Natural killer cell (primary cell): Measurements from ENCODE around the gene SPRYD3. TPM values are rescaled to one million over a fixed set of nuclear protein-coding genes. Genes with fewer than 3 reads are reported as not detected.
A peak's percentile ranks its signal among the peaks of the same experiment; 100 is the strongest.

Experiments used
- ATAC-seq, 3 donors: fragments of 150-1000 bp in 2 of 3; fragments of 200-7000 bp in 1 of 3; cut with Tn5 transposase; 1 replicate in 1 of 3; 2 replicates in 2 of 3; pipeline ENCODE4 v1.10.0; 2021; ENCODE audit warnings: mild to moderate bottlenecking in 2 of 3, moderate library complexity in 2 of 3
- DNase-seq, 2 donors: peaks; one replicate each; pipeline versions ENCODE4 v3.0.0 to v3.0.0-alpha.2; 2013 to 2021; ENCODE audit warnings: mixed read lengths in 1 of 2
- H3K27ac ChIP-seq: one replicate; pipeline ENCODE4 v1.5.1; 2013; ENCODE audit warnings: mild to moderate bottlenecking, low read length
- H3K27me3 ChIP-seq: one replicate; pipeline ENCODE4 v1.6.1; 2013; ENCODE audit warnings: low read length; ENCODE audit not compliant: control insufficient read depth, insufficient read depth
- H3K36me3 ChIP-seq: one replicate; pipeline ENCODE4 v1.6.1; 2013; ENCODE audit warnings: low read length; ENCODE audit not compliant: control insufficient read depth, insufficient read depth
- H3K4me1 ChIP-seq: one replicate; pipeline ENCODE4 v1.6.1; 2013; ENCODE audit warnings: low read length; ENCODE audit not compliant: control insufficient read depth, insufficient read depth
- H3K4me3 ChIP-seq: one replicate; pipeline ENCODE4 v1.5.1; 2013; ENCODE audit warnings: low read length
- H3K9me3 ChIP-seq: one replicate; pipeline ENCODE4 v1.6.1; 2013; ENCODE audit warnings: low read length; ENCODE audit not compliant: control insufficient read depth, insufficient read depth
- H3K27ac Mint-ChIP-seq, 2 donors: one replicate each; pipeline ENCODE4 v1.8.0; 2022; ENCODE audit warnings: mild to moderate bottlenecking in 2 of 2, mixed read lengths in 2 of 2, moderate library complexity in 1 of 2
- H3K27me3 Mint-ChIP-seq, 2 donors: one replicate each; pipeline ENCODE4 v1.8.0; 2022; ENCODE audit warnings: low read depth in 2 of 2, mixed read lengths in 2 of 2
- H3K36me3 Mint-ChIP-seq: one replicate; pipeline ENCODE4 v1.8.0; 2022; ENCODE audit warnings: mixed read lengths
- H3K4me1 Mint-ChIP-seq, 2 donors: one replicate each; pipeline ENCODE4 v1.8.0; 2022; ENCODE audit warnings: mixed read lengths in 2 of 2
- H3K4me3 Mint-ChIP-seq: one replicate; pipeline ENCODE4 v1.8.0; 2022; ENCODE audit warnings: mild to moderate bottlenecking, moderate library complexity, mixed read lengths
- H3K9me3 Mint-ChIP-seq, 2 donors: one replicate each; pipeline ENCODE4 v1.8.0; 2022; ENCODE audit warnings: mixed read lengths in 2 of 2
- WGBS: methylation state at CpG from one replicate; pipeline ENCODE4 v1.1.7; 2013; ENCODE audit warnings: missing lambda C conversion rate; ENCODE audit not compliant: insufficient coverage; 5-methylcytosine and 5-hydroxymethylcytosine counted together
- intact Hi-C: fragments of 100-400 bp; cut with micrococcal nuclease; formaldehyde crosslinking; loops from one replicate; pipeline ENCODE4 v1.14.2; 2022
- total RNA-seq, 4 donors: library from RNA; stranded (reverse); fragments of 120-200 nt in 1 of 4; gene quantifications; one replicate each; pipeline versions ENCODE4 v1.2.3 to v1.2.4, GENCODE V29; 2013 to 2022
- TF ChIP-seq, protein P1 (sequence below): fragments of 200-600 bp; IDR thresholded peaks from one replicate; pipeline ENCODE4 v1.8.0; 2022; ENCODE audit warnings: antibody characterized with exemption

The SPRYD3 gene
- total RNA-seq, 3 donors from 2014 or later (not counting 1 experiment from before 2014, with no cell fraction given), result 32.6 to 48.0 (median 42.6) TPM

DNA sequence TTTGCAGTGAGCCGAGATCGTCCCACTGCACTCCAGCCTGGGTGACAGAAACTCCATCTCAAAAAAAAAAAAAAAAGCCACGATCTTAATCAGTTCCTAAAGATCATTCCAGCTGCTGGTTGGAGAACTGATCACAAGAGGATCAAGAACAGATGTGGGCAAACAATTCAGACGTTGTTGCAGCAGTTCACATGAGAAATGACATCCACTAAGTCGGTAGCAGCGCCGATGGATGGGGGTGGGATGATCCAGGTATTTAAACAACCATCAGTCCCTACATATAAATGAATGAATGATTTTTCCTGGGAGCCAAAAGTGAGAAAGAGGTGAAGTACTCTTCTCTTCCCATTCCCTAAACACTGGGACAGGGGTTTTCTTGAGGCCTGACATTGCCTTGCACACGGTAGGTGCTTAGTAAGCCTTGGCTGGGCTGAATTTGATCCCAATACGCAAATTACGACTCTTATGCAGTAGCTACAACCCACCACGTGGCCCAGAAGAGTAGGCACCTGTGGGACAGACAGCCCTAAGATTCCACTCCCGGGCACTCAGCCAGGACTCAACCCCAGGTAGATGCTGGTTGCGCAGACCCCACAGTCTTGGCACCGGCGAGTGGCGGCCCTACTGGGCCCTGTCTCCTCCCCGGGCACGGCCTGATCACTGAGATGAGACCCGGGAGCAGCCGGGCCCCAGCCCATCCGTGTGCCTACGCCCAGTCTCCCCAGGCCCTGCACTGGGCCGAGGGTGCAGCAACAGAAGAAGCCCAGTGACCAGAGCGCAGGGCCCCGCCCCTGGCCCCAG, 565 bp downstream of the SPRYD3 start:
- intact Hi-C loops, result no loop called here
- ATAC-seq, result peak in 2 of 3 donors; percentile 3 to 6
- peaks cover 7% of the 10 kb centered on the region for H3K36me3 Mint-ChIP-seq

DNA sequence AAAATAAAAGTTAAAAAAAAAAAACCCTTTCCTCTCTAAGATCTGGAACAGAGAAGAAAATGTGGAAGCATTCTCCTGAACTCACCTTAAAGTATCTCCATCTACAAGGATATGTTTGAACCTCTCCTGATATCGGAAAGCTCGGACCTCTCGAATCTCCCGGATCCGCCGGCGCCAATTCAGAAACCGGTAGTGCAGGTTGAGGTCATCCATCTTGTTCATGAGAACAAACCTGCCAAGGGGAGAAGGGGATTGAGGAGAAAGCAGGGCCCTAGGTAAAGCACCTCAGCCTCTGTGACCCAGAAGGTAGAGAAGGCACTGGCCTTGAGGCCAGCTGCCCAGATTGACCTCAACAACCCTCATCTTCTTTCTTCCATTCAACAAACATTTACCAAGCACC, 2.2 kb downstream of the SPRYD3 start:
- H3K9me3 Mint-ChIP-seq, result no peaks in the 10 kb centered on the region
- peaks cover 7% of the 10 kb centered on the region for H3K36me3 Mint-ChIP-seq
- Histone ChIP-seq H3K27ac (no peak overlapping the region), H3K9me3 (no peaks in the 10 kb centered on the region), H3K36me3 (peaks cover 40% of the 10 kb centered on the region), H3K27me3 (no peaks in the 10 kb centered on the region), H3K4me1 (peaks cover 31% of the 10 kb centered on the region), H3K4me3 (no peak overlapping the region)
- TF ChIP-seq, protein P1, sequence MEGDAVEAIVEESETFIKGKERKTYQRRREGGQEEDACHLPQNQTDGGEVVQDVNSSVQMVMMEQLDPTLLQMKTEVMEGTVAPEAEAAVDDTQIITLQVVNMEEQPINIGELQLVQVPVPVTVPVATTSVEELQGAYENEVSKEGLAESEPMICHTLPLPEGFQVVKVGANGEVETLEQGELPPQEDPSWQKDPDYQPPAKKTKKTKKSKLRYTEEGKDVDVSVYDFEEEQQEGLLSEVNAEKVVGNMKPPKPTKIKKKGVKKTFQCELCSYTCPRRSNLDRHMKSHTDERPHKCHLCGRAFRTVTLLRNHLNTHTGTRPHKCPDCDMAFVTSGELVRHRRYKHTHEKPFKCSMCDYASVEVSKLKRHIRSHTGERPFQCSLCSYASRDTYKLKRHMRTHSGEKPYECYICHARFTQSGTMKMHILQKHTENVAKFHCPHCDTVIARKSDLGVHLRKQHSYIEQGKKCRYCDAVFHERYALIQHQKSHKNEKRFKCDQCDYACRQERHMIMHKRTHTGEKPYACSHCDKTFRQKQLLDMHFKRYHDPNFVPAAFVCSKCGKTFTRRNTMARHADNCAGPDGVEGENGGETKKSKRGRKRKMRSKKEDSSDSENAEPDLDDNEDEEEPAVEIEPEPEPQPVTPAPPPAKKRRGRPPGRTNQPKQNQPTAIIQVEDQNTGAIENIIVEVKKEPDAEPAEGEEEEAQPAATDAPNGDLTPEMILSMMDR, result no peak
- peaks cover 54 to 56% of the 10 kb centered on the region in 2 donors for H3K4me1 Mint-ChIP-seq
- peak overlapping the region in 1 of 2 donors; percentile 43 for H3K27ac Mint-ChIP-seq
- WGBS, result 98% methylated on average over 8 of the region's 8 CpGs
- peak overlapping the region; percentile 51 for H3K4me3 Mint-ChIP-seq
- no peaks in the 10 kb centered on the region for H3K27me3 Mint-ChIP-seq
- ATAC-seq (no peak), DNase-seq (no peak)
- intact Hi-C loops, result no loop called here

More for the DNA sequence above, 565 bp downstream of the SPRYD3 start:
- WGBS, result 16% methylated on average over 22 of the region's 25 CpGs
- H3K4me3 ChIP-seq, result peak overlapping the region; percentile 70
- peaks cover 52 to 56% of the 10 kb centered on the region in 2 donors for H3K4me1 Mint-ChIP-seq
- H3K27ac ChIP-seq, result peak overlapping the region; percentile 56
- DNase-seq, result peak in 1 of 2 donors; percentile 75
- H3K36me3 ChIP-seq, result peaks cover 30% of the 10 kb centered on the region
- H3K27me3 Mint-ChIP-seq, result no peaks in the 10 kb centered on the region
- H3K4me1 ChIP-seq, result peaks cover 20% of the 10 kb centered on the region
- H3K27me3 ChIP-seq, result no peaks in the 10 kb centered on the region
- TF ChIP-seq, protein P1, result no peak
- peak overlapping the region; percentile 97 for H3K4me3 Mint-ChIP-seq
- no peaks in the 10 kb centered on the region for H3K9me3 ChIP-seq
- no peaks in the 10 kb centered on the region for H3K9me3 Mint-ChIP-seq
- peak overlapping the region; percentile 91 to 95 for H3K27ac Mint-ChIP-seq

DNA sequence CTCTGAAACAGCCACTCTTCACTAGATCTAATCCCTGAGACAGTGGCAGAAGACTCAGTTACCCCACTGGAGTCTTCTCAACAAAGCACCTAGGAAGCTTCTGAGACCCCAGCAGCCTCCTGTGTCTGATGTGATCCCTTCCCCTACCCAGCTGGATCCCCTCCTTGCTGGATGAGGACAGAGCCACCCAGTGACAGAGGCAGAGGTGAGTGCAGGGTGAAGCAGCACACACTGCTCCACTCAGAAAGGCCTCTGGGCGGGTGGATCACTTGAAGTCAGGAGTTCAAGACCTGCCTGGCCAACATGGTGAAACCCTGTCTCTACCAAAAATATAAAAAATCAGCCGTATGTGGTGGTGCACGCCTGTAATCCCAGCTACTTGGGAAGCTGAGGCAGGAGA, 2.7 kb downstream of the SPRYD3 start:
- Mint-ChIP-seq H3K36me3 (peaks cover 7% of the 10 kb centered on the region), H3K4me1 (peaks cover 56 to 58% of the 10 kb centered on the region in 2 donors), H3K27ac (no peak overlapping the region), H3K27me3 (no peaks in the 10 kb centered on the region), H3K4me3 (peak overlapping the region; percentile 6), H3K9me3 (no peaks in the 10 kb centered on the region)
- Histone ChIP-seq H3K27me3 (no peaks in the 10 kb centered on the region), H3K4me1 (peaks cover 32% of the 10 kb centered on the region), H3K27ac (no peak overlapping the region), H3K4me3 (no peak overlapping the region), H3K36me3 (peaks cover 43% of the 10 kb centered on the region), H3K9me3 (no peaks in the 10 kb centered on the region)
- DNase-seq, result no peak
- ATAC-seq, result no peak
- 98% methylated on average over 3 of the region's 3 CpGs for WGBS
- intact Hi-C loops, result no loop called here
- TF ChIP-seq, protein P1, result no peak
